22Rv1 (cell line): ENCODE measurements around the gene MSANTD2.

ENCODE experiments used
- ZFX ChIP-seq: fragments of 450-650 bp; IDR thresholded peaks from 2 replicates; pipeline ENCODE4 v1.6.1; 2017; ENCODE audit warnings: antibody characterized with exemption, borderline replicate concordance
- TF ChIP-seq, protein P1 (sequence below): fragments of 450-650 bp; IDR thresholded peaks from 2 replicates; pipeline ENCODE4 v1.5.1; 2017; ENCODE audit warnings: mild to moderate bottlenecking

DNA sequence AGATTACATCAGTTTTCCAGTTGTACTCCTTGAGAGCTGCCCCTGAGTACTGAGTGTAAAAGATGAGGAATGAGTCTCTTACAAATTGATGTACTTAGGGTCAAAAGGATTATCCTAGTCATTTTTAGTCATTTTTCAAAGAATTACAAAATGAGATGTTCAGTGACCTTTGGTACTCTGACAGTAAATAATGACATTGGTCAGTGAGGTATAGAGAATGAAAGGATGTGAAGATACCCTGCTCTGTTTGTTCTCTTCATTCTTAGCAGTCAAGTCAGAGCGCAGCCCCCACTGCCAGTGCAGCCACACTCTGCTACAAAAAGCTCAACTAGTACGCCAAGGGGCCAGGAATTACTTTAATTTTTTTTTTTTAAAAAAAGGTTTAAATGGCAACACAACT is 34.0 kb downstream of the MSANTD2 start:
- TF ChIP-seq, protein P1, sequence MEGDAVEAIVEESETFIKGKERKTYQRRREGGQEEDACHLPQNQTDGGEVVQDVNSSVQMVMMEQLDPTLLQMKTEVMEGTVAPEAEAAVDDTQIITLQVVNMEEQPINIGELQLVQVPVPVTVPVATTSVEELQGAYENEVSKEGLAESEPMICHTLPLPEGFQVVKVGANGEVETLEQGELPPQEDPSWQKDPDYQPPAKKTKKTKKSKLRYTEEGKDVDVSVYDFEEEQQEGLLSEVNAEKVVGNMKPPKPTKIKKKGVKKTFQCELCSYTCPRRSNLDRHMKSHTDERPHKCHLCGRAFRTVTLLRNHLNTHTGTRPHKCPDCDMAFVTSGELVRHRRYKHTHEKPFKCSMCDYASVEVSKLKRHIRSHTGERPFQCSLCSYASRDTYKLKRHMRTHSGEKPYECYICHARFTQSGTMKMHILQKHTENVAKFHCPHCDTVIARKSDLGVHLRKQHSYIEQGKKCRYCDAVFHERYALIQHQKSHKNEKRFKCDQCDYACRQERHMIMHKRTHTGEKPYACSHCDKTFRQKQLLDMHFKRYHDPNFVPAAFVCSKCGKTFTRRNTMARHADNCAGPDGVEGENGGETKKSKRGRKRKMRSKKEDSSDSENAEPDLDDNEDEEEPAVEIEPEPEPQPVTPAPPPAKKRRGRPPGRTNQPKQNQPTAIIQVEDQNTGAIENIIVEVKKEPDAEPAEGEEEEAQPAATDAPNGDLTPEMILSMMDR = no peak
- no peak for TF ChIP-seq ZFX
